GM19328 (cell line): Measurements from ENCODE around the gene ALKBH7.
"Not testable (repeated sequence)": the region's sequence is repeated elsewhere in the genome, so short reads cannot be mapped to it uniquely, and the experiment has no call there.

ENCODE experiments used
- ATAC-seq: cut with Tn5 transposase; IDR thresholded peaks from one replicate; pipeline ENCODE4 v1.9.1; 2021; ENCODE audit warnings: mild to moderate bottlenecking, moderate library complexity; ENCODE audit not compliant: unreplicated experiment

ALKBH7 gene

DNA sequence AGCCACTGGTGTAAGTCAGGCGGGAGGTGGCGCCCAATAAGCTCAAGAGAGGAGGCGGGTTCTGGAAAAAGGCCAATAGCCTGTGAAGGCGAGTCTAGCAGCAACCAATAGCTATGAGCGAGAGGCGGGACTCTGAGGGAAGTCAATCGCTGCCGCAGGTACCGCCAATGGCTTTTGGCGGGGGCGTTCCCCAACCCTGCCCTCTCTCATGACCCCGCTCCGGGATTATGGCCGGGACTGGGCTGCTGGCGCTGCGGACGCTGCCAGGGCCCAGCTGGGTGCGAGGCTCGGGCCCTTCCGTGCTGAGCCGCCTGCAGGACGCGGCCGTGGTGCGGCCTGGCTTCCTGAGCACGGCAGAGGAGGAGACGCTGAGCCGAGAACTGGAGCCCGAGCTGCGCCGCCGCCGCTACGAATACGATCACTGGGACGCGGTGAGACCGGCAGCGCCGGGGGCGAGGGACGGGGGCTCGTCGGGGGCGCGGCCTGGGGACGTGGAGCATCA lies at the start of gene ALKBH7:
TSS of gene ALKBH7 (plus strand) at position 201 of the 502 bp plus-strand sequence. CDS start at position 228, 27 bp downstream.
- peak; percentile 66 for ATAC-seq

- ATAC-seq, result no peak
Observed at GRCh38 chr19:6324757-6325156, 47.8 kb upstream of the ALKBH7 start.

- ATAC-seq, result no peak
Observed at GRCh38 chr19:6325614-6326013, 47.0 kb upstream of the ALKBH7 start.

- no peak for ATAC-seq
Observed at GRCh38 chr19:6326815-6327214, 45.8 kb upstream of the ALKBH7 start.

GRCh38 chr19:6333439-6333838 lies 39.2 kb upstream of the ALKBH7 start, which contains the start of gene ACER1:
Gene ACER1 (minus strand): TSS chr19:6333612. CDS start chr19:6333551, 61 bp downstream.
- no peak for ATAC-seq

DNA sequence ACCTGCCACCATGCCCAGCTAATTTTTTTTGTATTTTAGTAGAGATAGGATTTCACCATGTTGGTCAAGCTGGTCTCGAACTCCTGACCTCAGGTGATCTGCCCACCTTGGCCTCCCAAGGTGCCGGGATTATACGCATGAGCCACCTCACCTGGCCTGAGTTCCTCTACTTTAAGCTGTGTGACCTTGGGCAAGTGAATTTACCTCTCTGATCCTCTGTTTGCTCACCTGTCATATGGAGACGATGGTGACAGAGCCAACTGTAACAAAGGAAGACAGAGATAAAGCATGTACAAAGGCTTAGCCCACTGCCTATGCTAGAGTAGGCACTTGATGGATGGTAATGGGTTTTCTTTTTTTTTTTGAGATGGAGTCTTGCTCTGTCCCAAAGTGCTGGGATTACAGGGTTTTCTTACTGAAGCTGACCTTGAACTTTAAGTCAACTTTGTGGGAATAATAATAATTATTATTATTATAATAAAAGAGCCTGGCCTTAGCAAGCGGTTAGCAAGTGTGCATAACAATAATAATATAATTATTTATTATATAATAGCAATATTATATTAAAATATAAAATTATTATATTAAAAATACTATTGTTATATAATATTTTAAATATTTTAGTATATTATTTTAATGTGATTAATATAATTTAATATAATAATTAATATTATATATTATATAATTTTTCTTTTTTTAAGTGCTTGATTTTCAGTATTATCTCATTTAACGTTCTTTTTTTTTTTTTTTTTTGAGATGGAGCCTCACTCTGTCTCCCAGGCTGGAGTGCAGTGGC lies 37.9 kb upstream of the ALKBH7 start:
- ATAC-seq, result no peak

- no peak for ATAC-seq
Observed at GRCh38 chr19:6340493-6341201, 31.9 kb upstream of the ALKBH7 start.

DNA sequence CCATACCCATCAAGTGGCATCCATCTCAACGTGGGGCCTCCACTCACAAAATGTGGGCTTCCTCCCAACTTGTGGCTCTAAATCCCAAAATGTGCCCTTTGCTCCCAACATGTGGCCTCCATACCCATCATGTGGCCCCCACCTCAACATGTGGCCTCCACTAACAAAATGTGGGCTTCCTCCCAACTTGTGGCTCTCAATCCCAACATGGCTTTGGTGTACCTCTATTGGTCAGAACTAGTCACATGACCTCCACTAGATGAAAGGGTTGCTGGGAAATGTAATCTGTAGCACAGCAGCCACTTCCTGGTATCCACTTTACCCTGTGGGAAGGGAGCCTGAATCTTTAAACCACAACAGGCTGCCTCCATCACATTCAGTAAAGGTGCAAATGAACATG lies 29.1 kb upstream of the ALKBH7 start:
- no peak for ATAC-seq

GRCh38 chr19:6349271-6349670 lies 23.3 kb upstream of the ALKBH7 start:
- ATAC-seq, result not testable (repeated sequence)

DNA sequence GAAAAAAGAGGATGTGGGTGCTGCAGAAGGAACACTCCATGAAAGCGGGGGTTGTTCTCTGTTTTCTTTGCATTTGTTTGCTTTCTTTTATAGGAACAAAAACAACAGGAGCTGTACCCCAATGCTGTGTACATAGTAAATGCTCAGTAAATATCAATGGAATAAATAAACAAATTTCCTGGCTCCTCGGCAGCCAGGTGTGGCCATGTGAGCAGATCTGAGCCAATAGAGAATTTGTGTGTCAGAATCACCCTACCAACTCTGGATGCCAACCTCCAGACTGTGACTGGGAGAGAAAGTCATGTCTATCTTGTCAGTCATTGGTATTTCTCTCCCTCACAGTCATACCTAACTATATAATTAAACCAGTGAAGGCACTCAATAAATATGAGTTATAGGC lies 21.9 kb upstream of the ALKBH7 start:
- ATAC-seq, result no peak

DNA sequence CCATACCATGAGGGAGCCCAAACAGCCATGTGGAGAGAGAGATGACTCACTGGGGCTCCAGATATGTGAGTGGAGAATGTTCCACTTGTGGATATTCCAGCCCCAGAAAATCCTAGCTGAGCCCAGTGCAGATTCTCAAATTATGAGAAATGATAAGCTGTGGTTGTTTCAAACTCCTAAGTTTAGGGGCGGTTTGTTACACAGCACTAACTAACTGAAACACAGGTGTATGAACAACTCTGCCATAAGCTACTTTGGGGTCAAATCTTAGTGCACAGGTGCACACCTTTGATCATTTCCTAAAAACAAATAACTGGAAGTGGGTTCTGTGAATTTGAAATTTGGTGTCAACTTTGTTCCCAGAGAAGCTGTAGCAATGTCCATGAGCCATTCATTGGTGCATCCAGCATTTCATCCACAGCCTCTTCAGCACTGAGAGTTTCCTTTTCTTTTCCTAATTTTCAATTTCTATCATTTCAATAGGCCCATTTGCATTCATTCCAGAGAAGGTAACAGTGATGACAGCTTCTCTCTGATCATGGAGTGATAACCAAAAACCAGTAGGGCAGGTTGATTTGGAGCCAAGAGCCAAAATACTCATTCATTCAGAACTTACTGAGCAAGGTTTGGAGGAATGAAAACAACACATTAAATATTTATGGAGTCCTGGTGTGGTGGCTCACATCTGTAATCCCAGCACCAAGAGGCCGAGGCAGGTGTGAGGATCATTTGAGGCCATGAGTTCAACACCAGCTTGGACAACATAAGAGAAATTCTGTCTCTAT lies 20.0 kb upstream of the ALKBH7 start:
- no peak for ATAC-seq

GRCh38 chr19:6354098-6354674 lies 18.4 kb upstream of the ALKBH7 start:
- no peak for ATAC-seq

DNA sequence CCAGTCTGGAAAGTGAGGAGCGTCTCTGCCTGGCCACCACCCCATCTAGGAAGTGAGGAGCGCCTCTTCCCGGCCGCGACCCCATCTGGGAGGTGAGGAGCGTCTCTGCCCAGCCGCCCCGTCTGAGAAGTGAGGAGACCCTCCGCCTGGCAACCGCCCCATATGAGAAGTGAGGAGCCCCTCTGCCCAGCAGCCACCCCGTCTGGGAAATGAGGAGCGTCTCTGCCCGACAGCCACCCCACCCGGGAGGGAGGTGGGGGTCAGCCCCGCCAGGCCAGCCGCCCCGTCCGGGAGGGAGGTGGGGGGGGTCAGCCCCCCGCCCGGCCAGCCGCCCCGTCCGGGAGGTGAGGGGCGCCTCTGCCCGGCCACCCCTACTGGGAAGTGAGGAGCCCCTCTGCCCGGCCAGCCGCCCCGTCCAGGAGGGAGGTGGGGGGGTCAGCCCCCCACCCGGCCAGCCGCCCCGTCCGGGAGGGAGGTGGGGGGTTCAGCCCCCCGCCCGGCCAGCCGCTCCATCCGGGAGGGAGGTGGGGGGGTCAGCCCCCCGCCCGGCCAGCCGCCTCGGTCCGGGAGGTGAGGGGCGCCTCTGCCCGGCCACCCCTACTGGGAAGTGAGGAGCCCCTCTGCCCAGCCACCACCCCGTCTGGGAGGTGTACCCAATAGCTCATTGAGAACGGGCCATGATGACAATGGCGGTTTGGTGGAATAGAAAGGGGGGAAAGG lies 17.1 kb upstream of the ALKBH7 start:
- ATAC-seq, result not testable (repeated sequence)

DNA sequence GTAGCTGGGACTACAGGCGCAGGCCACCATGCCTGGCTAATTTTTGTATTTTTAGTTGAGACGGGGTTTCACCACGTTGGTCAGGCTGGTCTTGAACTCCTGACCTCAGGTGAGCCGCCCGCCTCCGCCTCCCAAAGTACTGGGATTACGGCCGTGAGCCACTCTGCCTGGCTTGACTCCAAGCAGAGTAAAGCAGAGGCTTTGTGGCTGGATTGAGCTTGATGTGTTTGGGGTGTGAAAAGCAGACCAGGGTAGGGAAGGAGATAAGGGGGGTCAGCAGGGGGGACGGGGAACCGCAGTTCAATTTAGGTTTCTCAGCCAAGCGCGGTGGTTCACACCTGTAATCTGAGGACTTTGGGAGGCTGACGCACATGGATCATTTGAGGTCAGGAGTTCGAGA lies 15.4 kb upstream of the ALKBH7 start:
- no peak for ATAC-seq

- ATAC-seq, result no peak
Observed at GRCh38 chr19:6358003-6358402, 14.6 kb upstream of the ALKBH7 start.

- ATAC-seq, result no peak
Observed at GRCh38 chr19:6359568-6360341, 12.8 kb upstream of the ALKBH7 start.

- not testable (repeated sequence) for ATAC-seq
Observed at GRCh38 chr19:6360445-6360844, 12.1 kb upstream of the ALKBH7 start.

DNA sequence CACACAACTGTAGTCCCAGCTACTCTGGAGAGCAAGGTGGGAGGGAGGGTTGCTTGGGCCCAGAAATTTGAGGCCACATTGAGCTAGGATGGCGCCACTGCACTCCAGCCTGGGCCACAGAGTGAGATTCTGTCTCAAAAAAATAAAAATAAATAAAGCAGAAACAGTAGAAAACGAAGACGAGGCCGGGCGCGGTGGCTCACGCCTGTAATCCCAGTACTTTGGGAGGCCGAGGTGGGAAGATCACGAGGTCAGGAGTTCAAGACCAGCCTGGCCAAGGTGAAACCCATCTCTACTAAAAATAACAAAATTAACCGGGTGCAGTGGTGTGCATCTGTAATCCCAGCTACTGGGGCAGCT lies 11.8 kb upstream of the ALKBH7 start:
- not testable (repeated sequence) for ATAC-seq

GRCh38 chr19:6362027-6362350 lies 10.6 kb upstream of the ALKBH7 start:
- ATAC-seq, result no peak

DNA sequence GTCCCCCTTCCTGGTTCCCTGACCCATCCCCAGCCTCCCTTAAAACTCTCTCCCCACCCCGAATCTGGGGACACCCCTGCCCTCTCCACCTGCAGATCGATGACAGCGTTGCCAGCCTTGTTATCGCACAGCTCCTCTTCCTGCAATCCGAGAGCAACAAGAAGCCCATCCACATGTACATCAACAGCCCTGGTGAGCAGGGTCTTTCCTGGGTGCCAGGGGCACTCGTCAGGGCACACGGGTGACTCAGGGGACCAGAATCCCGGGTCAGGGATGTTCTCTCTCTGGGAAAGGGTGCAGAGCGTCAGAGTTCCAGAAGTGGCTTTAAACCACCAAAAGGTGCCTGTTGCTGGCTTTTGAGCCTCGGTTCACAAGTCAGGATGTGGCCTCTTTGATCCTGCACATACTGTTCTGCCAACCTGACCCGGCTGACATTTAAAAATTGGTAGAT lies 10.2 kb upstream of the ALKBH7 start:
- ATAC-seq, result no peak
